ENCODE data around the gene CLSTN2. TPM values are rescaled to one million over a fixed set of nuclear protein-coding genes. Genes with fewer than 3 reads are reported as not detected.

The CLSTN2 gene
- total RNA-seq, 1 experiment from 2014 or later, result 0.02 TPM

- no peak for TF ChIP-seq SRF (IDR thresholded peaks at IDR 0.05; ENCODE audit: low read depth)
- TF ChIP-seq EGR1 (IDR thresholded peaks at IDR 0.05; ENCODE audit: low read depth), result no peak
- TF ChIP-seq POLR2A (IDR thresholded peaks at IDR 0.05; ENCODE audit: borderline replicate concordance, extremely low read depth, insufficient read depth, insufficient read length), result no peak
- TF ChIP-seq YY1 (IDR thresholded peaks at IDR 0.05; ENCODE audit: extremely low read depth, insufficient replicate concordance, low read depth, low read length), result no peak
- no peak for TF ChIP-seq CBX3 (IDR thresholded peaks at IDR 0.05; ENCODE audit: low read depth)
- TF ChIP-seq CEBPB (IDR thresholded peaks at IDR 0.05; ENCODE audit: low read depth), result no peak
- no peak for TF ChIP-seq POLR2AphosphoS5 (IDR thresholded peaks at IDR 0.05; ENCODE audit: low read depth, low read length)
- no peak for TF ChIP-seq SP1 (IDR thresholded peaks at IDR 0.05; ENCODE audit: low read depth)
- no peak for TF ChIP-seq TCF7L2 (IDR thresholded peaks at IDR 0.05; ENCODE audit: borderline replicate concordance, extremely low read depth, insufficient read depth, insufficient read length)
- no peak for TF ChIP-seq ZBTB33 (IDR thresholded peaks at IDR 0.05; ENCODE audit: extremely low read depth, insufficient replicate concordance, low read length)
These were observed 142.4 kb downstream of the CLSTN2 start (continued) for GRCh38 chr3:140077406-140077805.

- Histone ChIP-seq H3K4me2 (ENCODE audit: low read length) (no peak overlapping the region), H3K4me1 (ENCODE audit: control insufficient read depth in 1 of 2, insufficient read depth in 2 of 2, low read length in 2 of 2) (no peaks in the 10 kb centered on the region), H3K27ac (ENCODE audit: low read depth, low read length) (no peak overlapping the region), H3K9me3 (ENCODE audit: control insufficient read depth in 1 of 2, insufficient read depth in 1 of 2, low read depth in 1 of 2, low read length in 2 of 2) (no peaks in the 10 kb centered on the region), H3K4me3 (replicated peaks in 1 of 2; ENCODE audit: low read depth in 1 of 2, low read length in 2 of 2) (no peak overlapping the region), H2AFZ (ENCODE audit: low read depth, low read length, poor library complexity, severe bottlenecking) (no peak overlapping the region), H3K27me3 (ENCODE audit: insufficient read depth, low read length) (peaks cover 44% of the 10 kb centered on the region), H3K9ac (ENCODE audit: low read length) (no peak overlapping the region), H4K20me1 (ENCODE audit: insufficient read depth) (no peaks in the 10 kb centered on the region), H3K36me3 (ENCODE audit: control insufficient read depth in 1 of 2, insufficient read depth in 2 of 2, low read length in 2 of 2) (no peaks in the 10 kb centered on the region), H3K79me2 (ENCODE audit: insufficient read depth, low read length) (no peaks in the 10 kb centered on the region), H3K9me2 (ENCODE audit: insufficient read depth) (no peaks in the 10 kb centered on the region)
- intact Hi-C loops (cut with micrococcal nuclease), result no loop called here
- ChIA-PET RAD21 (ENCODE audit: low non-redundant PET in 1 of 2, low total read pairs in 2 of 2, uncharacterized antibody in 2 of 2, unreplicated experiment in 2 of 2) (no interaction called here), CTCF (no interaction called here), POLR2A (no interaction called here)
- ATAC-seq (no peak), DNase-seq (ENCODE audit: low read depth, low spot score) (no peak)
- TF ChIP-seq SIN3A (IDR thresholded peaks at IDR 0.05; ENCODE audit: low read depth) (no peak), ZBTB33 (IDR thresholded peaks at IDR 0.05; ENCODE audit: extremely low read depth, insufficient replicate concordance, low read length) (no peak), ZNF274 (IDR thresholded peaks at IDR 0.05; ENCODE audit: low read depth, low read length) (no peak), REST (IDR thresholded peaks at IDR 0.05; ENCODE audit: low read depth) (no peak), ELF1 (IDR thresholded peaks at IDR 0.05; ENCODE audit: borderline replicate concordance, low read depth) (no peak), CEBPB (IDR thresholded peaks at IDR 0.05; ENCODE audit: low read depth) (no peak), ZFX (IDR thresholded peaks at IDR 0.05) (no peak), POLR2AphosphoS5 (IDR thresholded peaks at IDR 0.05; ENCODE audit: low read depth, low read length) (no peak), ATF3 (IDR thresholded peaks at IDR 0.05) (no peak), FOSL1 (IDR thresholded peaks at IDR 0.05; ENCODE audit: low read depth) (no peak)
- BruUV-seq (replicated peaks), result no TSS peak
These were observed 143.4 kb downstream of the CLSTN2 start for GRCh38 chr3:140078343-140078742.

All from HCT116 (cell line).